K562 (cell line): Measurements from ENCODE around the gene LDAH. TPM values are rescaled to one million over a fixed set of nuclear protein-coding genes. Genes with fewer than 3 reads are reported as not detected.

Experiments used
- BCL6 ChIP-seq: fragments of 250-450 bp; sonication (Bioruptor Pico); IDR thresholded peaks from 2 replicates; pipeline ENCODE4 v1.4.0; 2020
- CBX8 ChIP-seq: fragments of 200-600 bp; sonication (generic); IDR thresholded peaks from 2 replicates; pipeline ENCODE4 v1.6.1; 2012; ENCODE audit warnings: borderline replicate concordance, mixed run types, low read depth, mild to moderate bottlenecking, moderate library complexity, mixed read lengths, low read length, control low read depth, inconsistent platforms; ENCODE audit not compliant: poor library complexity, severe bottlenecking; ENCODE audit errors: extremely low read depth
- DACH1 ChIP-seq: fragments of 450-650 bp; IDR thresholded peaks from 2 replicates; pipeline ENCODE4 v1.6.1; 2018; ENCODE audit not compliant: partially characterized antibody
- FOS ChIP-seq: IDR thresholded peaks from 3 replicates; pipeline ENCODE4 v1.6.1; 2011; ENCODE audit not compliant: insufficient read length; ENCODE audit errors: extremely low read depth
- HNRNPLL ChIP-seq: fragments of 200-400 bp; formaldehyde crosslinking; IDR thresholded peaks from 2 replicates; pipeline ENCODE4 v1.6.1; 2017; ENCODE audit warnings: low read length, low read depth, mild to moderate bottlenecking; ENCODE audit not compliant: poor library complexity, severe bottlenecking
- HNRNPUL1 ChIP-seq: fragments of 200-400 bp; formaldehyde crosslinking; IDR thresholded peaks from 2 replicates; pipeline ENCODE4 v1.6.1; 2017; ENCODE audit warnings: low read length
- KAT2B ChIP-seq: IDR thresholded peaks from one replicate; pipeline ENCODE4 v1.6.1; 2012; ENCODE audit warnings: low read depth, mild to moderate bottlenecking, control low read depth, inconsistent platforms, low read length, moderate library complexity
- KLF13 ChIP-seq: fragments of 450-650 bp; IDR thresholded peaks from 2 replicates; pipeline ENCODE4 v1.6.1; 2016; ENCODE audit warnings: missing genetic modification characterization, low read depth, mild to moderate bottlenecking, missing compliant biosample characterization, moderate library complexity, borderline replicate concordance
- NR3C1 ChIP-seq: sonication (generic); formaldehyde crosslinking; IDR thresholded peaks from 2 replicates; pipeline ENCODE4 v1.8.1; 2022; ENCODE audit warnings: missing genetic modification reagents
- PHF8 ChIP-seq: fragments of 200-600 bp; sonication (generic); IDR thresholded peaks from 2 replicates; pipeline ENCODE4 v1.6.1; 2012; ENCODE audit warnings: mixed run types, mild to moderate bottlenecking, inconsistent platforms, low read length, moderate library complexity, borderline replicate concordance
- RCOR1 ChIP-seq, 2 experiments: IDR thresholded peaks; 2 replicates each; pipeline ENCODE4 v1.6.1; 2012; ENCODE audit warnings: low read depth in 2 of 2, low read length in 2 of 2, borderline replicate concordance in 1 of 2, improper control_type of control experiment in 1 of 2
- SAFB ChIP-seq: fragments of 200-400 bp; formaldehyde crosslinking; IDR thresholded peaks from 2 replicates; pipeline ENCODE4 v1.6.1; 2017; ENCODE audit warnings: low read depth, low read length, borderline replicate concordance
- SMARCB1 ChIP-seq: IDR thresholded peaks from 2 replicates; pipeline ENCODE4 v1.6.1; 2011; ENCODE audit warnings: improper control_type of control experiment, low read depth; ENCODE audit not compliant: insufficient read length
- TARDBP ChIP-seq: fragments of 450-650 bp; IDR thresholded peaks from 2 replicates; pipeline ENCODE4 v1.6.1; 2016
- XRCC5 ChIP-seq: fragments of 200-400 bp; formaldehyde crosslinking; IDR thresholded peaks from 2 replicates; pipeline ENCODE4 v1.6.1; 2017; ENCODE audit warnings: low read depth, mild to moderate bottlenecking, low read length
- ZC3H8 ChIP-seq: fragments of 450-650 bp; IDR thresholded peaks from 2 replicates; pipeline ENCODE4 v1.6.1; 2017
- ZNF174 ChIP-seq: fragments of 250-450 bp; sonication (Bioruptor Pico); IDR thresholded peaks from 2 replicates; pipeline ENCODE4 v1.4.0; 2020; ENCODE audit warnings: mild to moderate bottlenecking
- ZNF347 ChIP-seq: fragments of 450-650 bp; formaldehyde crosslinking; IDR thresholded peaks from 2 replicates; pipeline ENCODE4 v1.4.0; 2020; ENCODE audit warnings: low read depth, mild to moderate bottlenecking, moderate library complexity
- ZSCAN32 ChIP-seq: fragments of 450-650 bp; formaldehyde crosslinking; IDR thresholded peaks from 2 replicates; pipeline ENCODE4 v1.4.0; 2020; ENCODE audit warnings: mild to moderate bottlenecking, moderate library complexity
- polyA plus RNA-seq, 8 experiments: library from polyadenylated mRNA; depleted of rRNA in 4 of 8; stranded (reverse) in 5 of 8; unstranded in 3 of 8; fragments of >200 nt; fragmentation: Nextera tagmentation in 2 of 8; fragmentation: Illumina TruSeq in 1 of 8; extraction: Ambion mirVana in 2 of 8; extraction: Trizol in 1 of 8; gene quantifications; 2 replicates each; pipeline versions ENCODE4 v1.2.1 to v1.2.3, GENCODE V29; 2011 to 2014; ENCODE audit warnings: inconsistent platforms in 1 of 8, missing spikeins in 1 of 8
- total RNA-seq, 7 experiments: library from RNA; depleted of rRNA in 6 of 7; stranded (reverse); fragments of >200 nt in 6 of 7; fragmentation: Illumina TruSeq in 2 of 7; extraction: Trizol in 2 of 7; gene quantifications; 2 replicates each; pipeline versions ENCODE4 v1.2.1 to v1.2.3, GENCODE V29; 2011 to 2021; ENCODE audit warnings: low replicate concordance in 1 of 7
- TF ChIP-seq, protein P1 (sequence below), 2 experiments: fragments of 450-650 bp; IDR thresholded peaks; 2 replicates each; pipeline ENCODE4 v1.6.1; 2016
- TF ChIP-seq, protein P2 (sequence below): fragments of 250-450 bp; sonication (Bioruptor Pico); IDR thresholded peaks from 2 replicates; pipeline ENCODE4 v1.5.0; 2022; ENCODE audit warnings: mild to moderate bottlenecking
- TF ChIP-seq, protein P3 (sequence below): fragments of 250-450 bp; sonication (Bioruptor Pico); IDR thresholded peaks from 2 replicates; pipeline ENCODE4 v1.8.0; 2021; ENCODE audit warnings: borderline replicate concordance, mild to moderate bottlenecking, moderate library complexity; ENCODE audit not compliant: poor library complexity, severe bottlenecking
- TF ChIP-seq, protein P4 (sequence below): sonication (generic); formaldehyde crosslinking; IDR thresholded peaks from 2 replicates; pipeline ENCODE4 v1.8.1; 2022; ENCODE audit warnings: missing genetic modification reagents

Gene LDAH
- total and polyA plus RNA-seq, 9 of the 15 experiments (the other 6 are each of a cell fraction or from before 2014, with no cell fraction given), result 22.3 to 60.1 (median 40.0) TPM

DNA sequence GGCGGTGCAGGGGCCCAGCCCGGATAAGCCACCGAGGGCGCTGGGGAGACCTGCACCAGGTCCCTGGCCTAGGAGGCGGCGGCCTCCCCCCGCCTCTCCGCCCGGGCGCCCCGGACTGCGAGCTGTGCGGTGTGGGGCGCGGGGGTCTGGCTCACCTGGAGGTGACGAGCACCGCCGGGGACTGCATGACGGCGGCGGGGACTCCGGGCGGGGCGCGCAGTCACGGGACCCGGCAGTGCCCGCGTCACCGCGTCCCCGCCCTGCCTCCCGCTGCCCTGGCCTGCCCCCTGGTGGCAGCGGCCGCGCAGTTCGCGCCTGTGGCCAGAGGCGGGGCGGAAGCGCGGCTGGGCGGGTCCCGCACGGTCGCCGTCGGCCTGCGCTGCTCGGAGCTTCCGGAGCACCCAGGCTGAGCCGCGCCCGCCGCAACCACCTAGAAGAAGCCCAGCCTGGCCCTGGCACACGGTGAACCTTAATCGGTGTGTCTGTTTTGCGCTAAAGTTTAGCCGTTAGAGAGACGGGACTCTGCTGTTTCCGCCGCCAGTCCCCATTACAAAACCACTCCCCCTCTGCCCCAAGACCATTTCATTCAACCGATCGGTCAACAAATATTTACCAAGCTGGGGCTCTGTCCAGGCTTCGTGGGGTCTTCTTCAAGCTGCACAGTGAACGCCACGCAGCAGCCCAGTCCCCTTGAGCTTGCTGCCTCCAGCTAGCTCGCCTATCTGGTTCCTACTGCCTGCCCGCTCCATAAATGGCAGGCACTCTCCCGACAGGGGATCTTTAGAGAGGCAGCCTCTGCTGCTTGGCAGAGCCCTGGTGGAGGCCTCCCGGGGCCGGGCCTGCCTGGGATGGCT lies 171.8 kb downstream of the LDAH start, which contains the start of gene HS1BP3 (continued):
- TF ChIP-seq, protein P1, sequence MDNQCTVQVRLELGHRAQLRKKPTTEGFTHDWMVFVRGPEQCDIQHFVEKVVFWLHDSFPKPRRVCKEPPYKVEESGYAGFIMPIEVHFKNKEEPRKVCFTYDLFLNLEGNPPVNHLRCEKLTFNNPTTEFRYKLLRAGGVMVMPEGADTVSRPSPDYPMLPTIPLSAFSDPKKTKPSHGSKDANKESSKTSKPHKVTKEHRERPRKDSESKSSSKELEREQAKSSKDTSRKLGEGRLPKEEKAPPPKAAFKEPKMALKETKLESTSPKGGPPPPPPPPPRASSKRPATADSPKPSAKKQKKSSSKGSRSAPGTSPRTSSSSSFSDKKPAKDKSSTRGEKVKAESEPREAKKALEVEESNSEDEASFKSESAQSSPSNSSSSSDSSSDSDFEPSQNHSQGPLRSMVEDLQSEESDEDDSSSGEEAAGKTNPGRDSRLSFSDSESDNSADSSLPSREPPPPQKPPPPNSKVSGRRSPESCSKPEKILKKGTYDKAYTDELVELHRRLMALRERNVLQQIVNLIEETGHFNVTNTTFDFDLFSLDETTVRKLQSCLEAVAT (IDR thresholded peaks at IDR 0.05), result no peak; a peak in 1 of 4 replicates
- TF ChIP-seq ZC3H8, result no peak
- TF ChIP-seq XRCC5, result no peak
- TF ChIP-seq ZSCAN32 (CRISPR knock-in tag), result no peak
- no peak for TF ChIP-seq SMARCB1
- TF ChIP-seq, protein P2, sequence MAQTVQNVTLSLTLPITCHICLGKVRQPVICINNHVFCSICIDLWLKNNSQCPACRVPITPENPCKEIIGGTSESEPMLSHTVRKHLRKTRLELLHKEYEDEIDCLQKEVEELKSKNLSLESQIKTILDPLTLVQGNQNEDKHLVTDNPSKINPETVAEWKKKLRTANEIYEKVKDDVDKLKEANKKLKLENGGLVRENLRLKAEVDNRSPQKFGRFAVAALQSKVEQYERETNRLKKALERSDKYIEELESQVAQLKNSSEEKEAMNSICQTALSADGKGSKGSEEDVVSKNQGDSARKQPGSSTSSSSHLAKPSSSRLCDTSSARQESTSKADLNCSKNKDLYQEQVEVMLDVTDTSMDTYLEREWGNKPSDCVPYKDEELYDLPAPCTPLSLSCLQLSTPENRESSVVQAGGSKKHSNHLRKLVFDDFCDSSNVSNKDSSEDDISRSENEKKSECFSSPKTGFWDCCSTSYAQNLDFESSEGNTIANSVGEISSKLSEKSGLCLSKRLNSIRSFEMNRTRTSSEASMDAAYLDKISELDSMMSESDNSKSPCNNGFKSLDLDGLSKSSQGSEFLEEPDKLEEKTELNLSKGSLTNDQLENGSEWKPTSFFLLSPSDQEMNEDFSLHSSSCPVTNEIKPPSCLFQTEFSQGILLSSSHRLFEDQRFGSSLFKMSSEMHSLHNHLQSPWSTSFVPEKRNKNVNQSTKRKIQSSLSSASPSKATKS (CRISPR knock-in tag), result no peak
- peak; percentile 51; the same call in 1 of the 2 replicates for TF ChIP-seq TARDBP
- TF ChIP-seq DACH1, result no peak
- TF ChIP-seq, protein P3, sequence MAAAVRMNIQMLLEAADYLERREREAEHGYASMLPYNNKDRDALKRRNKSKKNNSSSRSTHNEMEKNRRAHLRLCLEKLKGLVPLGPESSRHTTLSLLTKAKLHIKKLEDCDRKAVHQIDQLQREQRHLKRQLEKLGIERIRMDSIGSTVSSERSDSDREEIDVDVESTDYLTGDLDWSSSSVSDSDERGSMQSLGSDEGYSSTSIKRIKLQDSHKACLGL, result no peak
- no peak for TF ChIP-seq KAT2B
- peak; percentile 60; the same call in 1 of the 2 replicates for TF ChIP-seq NR3C1 (CRISPR knock-in tag)
- TF ChIP-seq KLF13 (tag), result no peak; the same call in 1 of the 2 replicates
- TF ChIP-seq PHF8, result peak; percentile 92; the same call in 1 of the 2 replicates
- TF ChIP-seq ZNF174 (CRISPR knock-in tag), result no peak
- no peak for TF ChIP-seq SAFB
- TF ChIP-seq HNRNPLL, result no peak
- TF ChIP-seq, protein P4, sequence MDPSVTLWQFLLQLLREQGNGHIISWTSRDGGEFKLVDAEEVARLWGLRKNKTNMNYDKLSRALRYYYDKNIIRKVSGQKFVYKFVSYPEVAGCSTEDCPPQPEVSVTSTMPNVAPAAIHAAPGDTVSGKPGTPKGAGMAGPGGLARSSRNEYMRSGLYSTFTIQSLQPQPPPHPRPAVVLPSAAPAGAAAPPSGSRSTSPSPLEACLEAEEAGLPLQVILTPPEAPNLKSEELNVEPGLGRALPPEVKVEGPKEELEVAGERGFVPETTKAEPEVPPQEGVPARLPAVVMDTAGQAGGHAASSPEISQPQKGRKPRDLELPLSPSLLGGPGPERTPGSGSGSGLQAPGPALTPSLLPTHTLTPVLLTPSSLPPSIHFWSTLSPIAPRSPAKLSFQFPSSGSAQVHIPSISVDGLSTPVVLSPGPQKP (CRISPR knock-in tag), result no peak
- no peak for TF ChIP-seq CBX8
- TF ChIP-seq BCL6 (CRISPR knock-in tag), result no peak
- TF ChIP-seq ZNF347 (CRISPR knock-in tag), result no peak
- no peak for TF ChIP-seq HNRNPUL1
- TF ChIP-seq FOS, result no peak
- TF ChIP-seq RCOR1 (IDR thresholded peaks at IDR 0.05; ENCODE audit: borderline replicate concordance in 1 of 2, low read depth in 2 of 2, low read length in 2 of 2), result peak in 1 of 2 experiments; percentile 54; a peak in 2 of 4 replicates
